Smooth muscle cell of the brain vasculature (primary cell): ENCODE measurements around the gene NDUFB4.
"Not testable (repeated sequence)": the region's sequence is repeated elsewhere in the genome, so short reads cannot be mapped to it uniquely, and the experiment has no call there.

ENCODE experiments used
- DNase-seq: peaks from one replicate; pipeline ENCODE4 v3.0.0-alpha.2; 2012; ENCODE audit warnings: low read depth, low spot score

Gene NDUFB4

GRCh38 chr3:120569222-120570057 is 26.7 kb upstream of the NDUFB4 start:
- no peak for DNase-seq

DNA sequence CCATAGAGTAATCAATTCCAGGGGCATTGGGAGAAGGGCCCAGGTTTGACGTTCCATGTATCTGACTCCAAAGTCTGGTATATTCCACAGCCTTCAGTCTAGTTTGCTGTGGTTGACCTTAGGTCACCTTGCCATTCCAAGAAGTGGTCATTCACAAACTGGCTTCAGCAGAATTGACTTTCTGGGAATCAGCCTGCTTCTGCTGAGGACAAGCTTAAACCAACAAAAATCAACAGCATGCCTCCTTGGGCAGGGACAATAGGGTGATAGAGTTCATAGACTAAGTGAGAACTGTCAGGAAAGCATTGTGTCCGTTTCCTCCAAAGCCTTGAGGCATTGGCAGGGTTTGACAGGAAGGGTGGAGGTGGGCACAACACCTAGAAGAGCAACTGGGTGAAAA is 24.1 kb upstream of the NDUFB4 start:
- no peak for DNase-seq

GRCh38 chr3:120587332-120587975 is 8.7 kb upstream of the NDUFB4 start:
- DNase-seq, result no peak

GRCh38 chr3:120595788-120596115 is 384 bp upstream of the NDUFB4 start:
- no peak for DNase-seq

DNA sequence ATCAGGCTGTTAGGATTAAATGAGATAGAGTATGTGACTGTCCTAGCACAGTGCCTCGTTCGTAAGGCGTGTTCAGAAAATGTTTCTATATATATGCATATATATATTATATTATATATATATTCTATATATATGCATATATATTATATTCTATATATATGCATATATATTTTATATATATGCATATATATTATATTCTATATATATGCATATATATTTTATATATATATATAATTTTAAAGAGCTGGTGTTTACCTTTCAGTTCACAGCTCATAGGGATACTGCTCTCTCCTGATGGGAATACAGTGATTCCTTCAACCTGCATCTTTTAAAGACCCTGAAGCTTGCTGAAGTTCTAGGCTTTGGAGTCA is 702 bp downstream of the NDUFB4 start:
- no peak for DNase-seq

GRCh38 chr3:120597445-120598049 is 1.4 kb downstream of the NDUFB4 start:
- no peak for DNase-seq

GRCh38 chr3:120599211-120599610 is 3.1 kb downstream of the NDUFB4 start:
- DNase-seq, result no peak

GRCh38 chr3:120601554-120601953 is 5.4 kb downstream of the NDUFB4 start:
- no peak for DNase-seq

DNA sequence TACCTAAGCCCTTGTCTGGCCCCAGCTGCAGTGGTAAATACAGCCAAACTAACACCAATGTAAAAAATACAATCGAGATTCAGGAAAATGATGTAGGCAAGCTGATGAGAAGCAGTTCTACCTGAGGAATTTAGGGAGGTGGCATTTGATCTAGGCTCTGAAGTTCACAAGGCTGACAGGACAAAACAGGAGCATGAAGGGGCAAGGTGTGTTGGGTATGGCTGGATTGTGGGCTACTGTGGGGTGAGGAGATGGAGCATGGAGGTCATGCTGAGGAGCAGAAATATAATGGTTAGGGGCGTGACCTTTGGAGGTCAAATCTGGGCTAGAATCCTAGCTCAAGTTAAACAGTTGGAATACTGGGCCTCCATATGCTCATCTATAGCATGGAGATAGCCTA is 6.5 kb downstream of the NDUFB4 start:
- no peak for DNase-seq

DNA sequence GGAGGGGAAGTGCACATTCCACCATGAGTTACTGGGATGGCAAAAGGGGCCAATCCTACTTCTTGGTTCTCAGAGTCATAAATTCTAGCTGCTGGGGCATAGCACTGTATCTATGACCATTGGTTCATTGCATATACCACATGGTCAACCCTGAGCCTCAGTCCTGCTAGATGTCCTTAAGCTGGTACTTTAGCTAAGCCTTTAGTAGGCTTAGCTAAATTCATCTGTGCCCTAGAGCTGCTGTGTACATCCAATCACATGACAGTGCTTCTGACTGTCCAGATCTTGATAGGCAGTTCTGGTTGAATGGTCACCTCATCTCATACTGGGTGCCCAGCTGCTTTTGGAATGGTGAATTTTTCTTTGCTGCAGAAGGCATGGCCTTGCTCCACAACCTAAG is 8.2 kb downstream of the NDUFB4 start:
- no peak for DNase-seq

DNA sequence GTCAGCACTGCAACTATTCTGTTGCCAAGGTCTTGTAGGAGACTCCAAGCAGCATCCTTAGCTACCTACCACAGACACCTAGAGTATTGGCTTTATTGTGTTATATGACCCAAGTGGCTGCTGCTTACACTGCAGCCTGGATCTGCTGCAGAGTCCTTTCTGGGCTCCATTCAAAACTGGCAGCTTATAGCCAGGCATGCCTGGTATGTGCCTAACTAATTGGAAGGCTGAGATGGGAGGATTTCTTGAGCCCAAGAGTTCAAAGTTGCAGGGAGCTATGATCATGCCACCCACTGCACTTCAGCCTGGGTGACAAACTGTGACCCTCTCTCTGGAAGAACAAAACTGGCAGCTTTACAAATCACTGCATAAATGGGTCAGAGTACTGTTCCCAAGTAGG is 8.6 kb downstream of the NDUFB4 start:
- no peak for DNase-seq

GRCh38 chr3:120608506-120608905 is 12.4 kb downstream of the NDUFB4 start:
- DNase-seq, result no peak

DNA sequence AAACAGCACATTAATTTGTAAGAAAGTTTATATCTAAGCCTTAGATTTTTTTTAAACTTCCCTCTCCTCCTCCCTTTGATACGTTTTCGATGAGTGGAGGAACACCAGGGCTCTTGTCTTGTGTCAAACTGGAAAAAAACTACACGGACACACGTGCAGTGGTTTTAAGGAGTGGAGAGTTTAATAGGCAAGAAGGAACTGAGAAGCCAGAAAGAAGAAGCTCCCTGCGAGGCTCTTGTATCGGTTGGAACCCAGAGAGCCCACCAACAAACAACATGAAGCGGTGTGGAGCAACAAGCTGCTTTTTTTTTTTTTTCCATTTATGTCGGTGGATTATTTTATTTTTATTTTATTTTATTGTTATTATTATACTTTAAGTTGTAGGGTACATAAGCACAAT is 18.6 kb downstream of the NDUFB4 start:
- no peak for DNase-seq

DNA sequence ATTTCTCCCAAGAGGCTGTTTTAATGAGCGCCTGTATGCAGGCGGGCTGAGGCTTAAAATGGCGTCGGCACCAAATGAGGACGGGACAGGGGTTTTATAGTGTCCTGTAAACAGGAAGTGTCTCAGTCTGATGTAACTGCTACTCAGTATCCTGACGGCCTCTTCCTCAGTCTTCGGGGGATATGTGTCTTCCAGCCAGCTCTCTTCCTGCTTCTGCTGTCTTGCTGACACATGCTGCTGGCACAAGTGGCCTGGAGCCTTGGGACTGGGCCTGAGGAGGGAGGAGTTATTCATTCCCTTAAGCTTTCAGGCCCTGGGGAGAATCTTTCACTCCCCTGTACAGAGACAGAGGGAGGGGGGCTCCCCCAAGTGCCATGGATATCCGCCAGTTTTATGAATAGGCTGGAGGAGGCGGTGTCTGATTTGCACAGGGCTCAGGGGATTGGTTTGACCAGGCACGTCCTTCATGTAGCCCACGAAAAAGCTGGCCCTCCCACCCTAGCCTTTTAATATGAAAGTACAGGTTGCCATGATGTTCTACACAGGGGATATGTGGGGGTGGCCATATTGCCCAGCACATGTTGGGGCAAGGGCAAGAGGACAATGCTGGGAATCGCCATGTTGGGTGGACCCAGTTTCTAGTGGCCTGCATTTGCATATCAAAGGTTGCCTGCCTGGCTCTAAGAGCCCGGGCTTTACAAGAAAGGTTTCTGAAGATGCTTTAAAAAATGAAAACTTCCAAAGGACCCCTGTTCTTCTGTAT is 19.9 kb downstream of the NDUFB4 start:
- DNase-seq, result no peak

GRCh38 chr3:120616745-120617144 is 20.6 kb downstream of the NDUFB4 start:
- not testable (repeated sequence) for DNase-seq

- DNase-seq, result no peak
These were observed 26.3 kb downstream of the NDUFB4 start for GRCh38 chr3:120622457-120622856.

- DNase-seq, result no peak
These were observed 27.0 kb downstream of the NDUFB4 start for GRCh38 chr3:120622870-120623726.

DNA sequence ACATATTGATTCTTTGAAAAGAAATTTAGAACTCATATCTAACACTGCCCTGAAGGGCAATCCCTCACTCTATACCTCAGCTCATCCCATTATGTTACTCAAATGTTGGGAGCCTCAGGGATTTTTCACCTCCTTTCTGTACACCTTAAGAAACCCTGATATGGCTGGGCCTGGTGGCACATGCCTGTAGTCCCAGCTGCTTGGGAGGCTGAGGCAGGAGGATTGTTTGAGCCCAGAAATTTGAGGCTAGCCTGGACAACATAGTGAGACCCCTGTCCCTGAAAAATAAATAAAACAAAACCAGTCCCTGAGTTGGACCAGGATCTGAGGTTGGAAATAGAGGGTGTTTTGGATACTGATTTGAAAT is 27.6 kb downstream of the NDUFB4 start:
- no peak for DNase-seq

DNA sequence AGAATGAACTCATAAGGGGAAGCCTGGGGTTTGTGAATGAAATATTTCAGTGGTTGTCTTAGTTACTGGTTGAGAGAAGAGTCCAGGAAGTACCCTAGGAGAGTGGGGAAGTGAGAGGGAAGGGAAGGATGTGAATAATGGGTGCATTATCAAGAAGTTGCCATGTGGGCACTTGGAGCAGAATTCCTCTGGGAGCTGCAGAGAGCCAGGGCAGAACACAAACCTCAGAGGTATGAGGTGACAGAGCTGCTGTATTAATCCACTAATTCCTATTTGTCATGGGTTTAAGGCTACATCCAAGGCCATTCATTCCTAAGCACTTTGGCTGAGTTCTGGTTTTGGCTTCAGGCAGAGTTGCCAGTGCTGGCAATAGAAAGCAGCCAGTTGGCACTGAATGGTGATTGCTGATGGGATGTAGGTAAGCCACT is 29.0 kb downstream of the NDUFB4 start:
- DNase-seq, result no peak

- DNase-seq, result no peak
These were observed 38.4 kb downstream of the NDUFB4 start for GRCh38 chr3:120634539-120634938.

DNA sequence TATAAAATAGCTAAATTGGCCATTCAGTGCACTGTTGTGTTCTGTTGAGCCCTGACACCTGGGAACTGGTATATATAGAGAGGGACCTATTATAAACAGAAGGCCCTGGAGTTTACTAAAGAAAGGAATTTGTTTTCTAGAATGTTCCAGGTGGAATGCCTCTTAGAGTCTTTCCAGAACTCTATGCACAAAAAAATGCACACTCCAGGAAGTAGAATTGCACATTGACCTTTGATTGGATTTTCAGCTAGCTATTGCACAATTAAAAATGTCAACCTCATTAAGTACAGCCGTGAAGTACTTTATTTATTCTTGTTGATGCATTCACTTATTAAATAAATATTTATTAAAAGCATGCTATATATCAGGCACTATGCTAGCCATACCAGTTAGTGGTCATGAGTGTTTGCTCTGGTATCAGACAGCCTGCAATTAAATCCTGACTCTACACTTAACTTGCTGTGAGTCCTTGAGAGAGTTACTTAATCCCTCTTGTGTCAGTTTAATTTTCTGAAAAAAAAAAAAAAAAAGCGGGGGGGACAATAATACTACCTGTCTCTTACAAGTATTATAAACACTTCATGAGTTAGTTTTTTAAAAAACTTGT is 40.8 kb downstream of the NDUFB4 start:
- DNase-seq, result no peak
